HG03565 (cell line): ENCODE results near the gene KIF13A.
"Not testable (repeated sequence)": the region's sequence is repeated elsewhere in the genome, so short reads cannot be mapped to it uniquely, and the experiment has no call there.

Experiments used
- ATAC-seq: cut with Tn5 transposase; IDR thresholded peaks from one replicate; pipeline ENCODE4 v1.9.1; 2021; ENCODE audit warnings: mild to moderate bottlenecking, moderate library complexity; ENCODE audit not compliant: unreplicated experiment

KIF13A gene

DNA sequence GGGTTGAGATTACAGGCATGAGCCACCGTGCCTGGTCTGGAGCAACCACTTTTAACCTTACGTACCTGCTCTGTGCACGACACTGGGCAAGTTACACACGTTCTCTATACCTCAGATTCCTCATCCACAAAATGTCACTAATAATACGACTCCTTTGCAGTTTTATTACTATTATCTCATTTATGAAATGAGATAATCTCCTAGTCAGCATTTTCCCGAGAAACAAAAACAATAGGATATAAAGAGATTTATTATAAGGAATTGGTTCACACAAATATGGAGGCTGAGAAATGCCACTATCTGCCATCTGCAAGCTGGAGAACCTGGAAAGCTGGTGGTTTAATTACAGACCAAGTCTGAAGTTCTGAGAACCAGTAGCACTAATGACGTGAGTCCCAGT, 12.0 kb upstream of the KIF13A start:
- no peak for ATAC-seq

DNA sequence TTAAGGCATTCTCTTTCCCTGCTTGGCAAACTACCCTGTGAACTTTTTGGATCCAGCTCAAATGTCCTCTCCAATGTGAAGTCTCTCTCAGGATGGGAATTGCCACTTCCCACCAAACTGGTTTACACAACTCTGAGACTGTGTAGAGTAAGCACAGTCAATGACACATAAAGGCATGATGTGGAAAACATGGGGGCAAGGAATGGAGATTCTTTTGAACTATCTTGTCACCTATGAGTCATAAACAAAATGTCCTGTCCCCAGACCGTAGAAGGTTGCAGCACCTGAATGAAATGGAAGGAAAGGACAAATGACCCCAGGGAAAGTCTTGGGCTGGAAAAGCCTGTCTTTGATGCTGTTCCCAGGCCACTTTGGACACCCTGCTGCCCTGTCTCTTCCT, 11.0 kb upstream of the KIF13A start:
- no peak for ATAC-seq

DNA sequence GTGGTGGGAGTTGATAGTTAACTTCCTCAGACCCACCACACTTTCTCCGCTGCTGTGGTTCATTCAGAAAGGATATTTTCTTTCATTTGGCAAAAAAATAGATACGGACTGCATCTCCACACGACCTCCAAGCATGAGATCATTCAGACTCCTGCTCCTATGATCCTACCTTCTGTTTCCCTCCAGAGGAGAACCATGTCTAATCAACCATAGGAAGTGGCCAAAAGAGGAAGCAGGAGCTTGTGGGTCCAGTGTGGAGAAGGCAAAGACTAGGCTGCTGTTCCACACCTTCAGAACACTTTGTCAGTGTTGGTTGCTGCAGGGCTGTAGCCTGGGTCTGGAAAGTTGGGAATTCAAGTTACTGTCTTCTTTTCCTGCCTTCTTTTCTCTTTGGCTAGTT, 10.6 kb upstream of the KIF13A start:
- no peak for ATAC-seq

DNA sequence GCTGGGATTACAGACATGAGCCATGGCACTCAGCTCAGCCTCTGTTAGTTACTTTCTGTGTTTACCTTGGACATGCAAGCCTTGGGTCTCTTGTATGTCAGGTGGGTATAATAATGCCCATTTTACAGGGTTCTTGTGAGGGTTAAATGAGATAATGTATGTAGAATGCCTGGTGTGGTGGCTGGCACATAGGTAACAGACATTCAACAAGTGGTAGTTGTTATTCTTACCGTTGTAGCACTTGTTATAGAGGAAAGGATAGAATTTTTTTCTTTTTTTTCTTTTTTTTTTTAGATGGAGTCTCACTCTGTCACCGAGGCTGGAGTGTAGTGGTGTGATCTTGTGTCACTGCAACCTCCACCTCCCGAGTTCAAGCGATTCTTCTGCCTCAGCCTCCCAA, 8.0 kb upstream of the KIF13A start:
- ATAC-seq: no peak

DNA sequence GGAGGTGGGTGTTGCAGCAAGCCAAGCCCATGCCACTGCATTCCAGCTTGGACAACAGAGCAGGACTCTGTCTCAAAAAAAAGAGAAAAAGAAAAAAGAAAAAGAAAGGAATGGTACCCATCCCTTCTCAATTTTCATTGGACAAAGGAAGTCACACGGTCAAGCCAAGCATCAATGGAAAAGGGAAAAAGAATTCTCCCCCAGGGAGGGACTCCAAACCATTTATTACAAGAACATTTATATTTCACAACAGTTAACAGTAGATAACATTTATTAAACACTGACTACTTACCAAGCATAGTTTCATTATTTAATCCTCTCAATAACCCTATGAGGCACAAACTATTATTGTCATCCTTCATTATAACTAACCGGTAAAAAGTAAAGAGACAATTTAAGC, 6.6 kb upstream of the KIF13A start:
- ATAC-seq: no peak

DNA sequence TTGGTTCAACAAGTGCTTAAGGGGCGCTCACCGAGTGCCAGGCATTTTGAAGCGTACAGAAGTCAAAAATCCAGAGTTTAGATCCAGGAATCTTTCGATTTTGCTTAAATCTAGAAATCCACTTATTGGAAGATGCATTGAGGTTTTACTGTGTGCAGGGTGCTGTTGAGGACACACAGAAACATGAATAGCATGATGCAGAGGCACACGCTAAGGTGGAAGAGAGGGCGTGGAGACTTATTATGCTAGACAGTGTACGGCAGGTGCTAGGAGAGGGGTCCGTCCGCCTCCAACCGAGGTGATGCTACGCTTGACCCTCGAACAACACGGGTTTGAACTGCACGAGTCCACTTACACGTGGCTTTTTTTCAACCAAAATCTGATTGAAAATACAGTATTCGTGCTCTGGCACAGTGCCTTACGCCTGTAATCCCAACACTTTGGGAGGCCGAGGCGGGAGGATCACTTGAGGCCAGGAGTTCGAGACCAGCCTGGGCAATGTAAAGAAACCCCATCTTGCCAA, 1.0 kb upstream of the KIF13A start:
- no peak for ATAC-seq

DNA sequence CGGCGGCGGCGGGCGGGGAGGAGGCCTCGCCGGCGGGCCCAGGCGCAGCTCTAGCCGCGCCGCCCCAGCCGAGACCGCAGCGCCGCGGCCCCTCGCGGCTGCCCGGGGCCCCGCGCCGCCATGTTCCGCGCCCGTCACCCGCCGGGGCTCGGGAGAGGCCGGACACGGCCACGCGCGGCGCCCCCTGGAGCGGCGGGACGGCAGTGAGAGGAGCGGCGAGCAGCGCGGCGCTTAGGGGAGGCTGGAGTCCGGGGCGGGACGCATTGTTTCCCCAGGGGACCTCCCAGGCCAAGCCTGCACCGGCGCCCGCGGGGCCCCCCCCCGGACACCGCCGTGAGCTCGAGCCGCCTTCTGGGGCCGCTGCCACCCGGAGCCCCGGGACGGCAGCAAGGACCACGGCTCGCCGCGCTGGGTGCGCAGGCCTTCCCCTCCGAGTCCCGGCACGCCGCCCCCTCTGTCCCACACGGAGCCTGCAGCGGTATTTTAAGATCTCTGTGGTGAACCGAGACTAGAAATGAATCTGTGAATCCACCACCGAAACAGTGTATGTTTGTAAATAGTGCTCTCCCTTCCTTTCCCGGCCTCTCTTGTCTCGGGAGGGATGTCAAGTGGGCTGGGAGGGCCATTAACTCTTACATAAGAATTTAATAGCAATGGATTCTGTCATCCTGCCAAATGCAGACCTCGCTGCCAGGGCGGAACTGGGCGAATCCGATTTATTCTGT, 424 bp upstream of the KIF13A start:
- ATAC-seq: peak; percentile 67

DNA sequence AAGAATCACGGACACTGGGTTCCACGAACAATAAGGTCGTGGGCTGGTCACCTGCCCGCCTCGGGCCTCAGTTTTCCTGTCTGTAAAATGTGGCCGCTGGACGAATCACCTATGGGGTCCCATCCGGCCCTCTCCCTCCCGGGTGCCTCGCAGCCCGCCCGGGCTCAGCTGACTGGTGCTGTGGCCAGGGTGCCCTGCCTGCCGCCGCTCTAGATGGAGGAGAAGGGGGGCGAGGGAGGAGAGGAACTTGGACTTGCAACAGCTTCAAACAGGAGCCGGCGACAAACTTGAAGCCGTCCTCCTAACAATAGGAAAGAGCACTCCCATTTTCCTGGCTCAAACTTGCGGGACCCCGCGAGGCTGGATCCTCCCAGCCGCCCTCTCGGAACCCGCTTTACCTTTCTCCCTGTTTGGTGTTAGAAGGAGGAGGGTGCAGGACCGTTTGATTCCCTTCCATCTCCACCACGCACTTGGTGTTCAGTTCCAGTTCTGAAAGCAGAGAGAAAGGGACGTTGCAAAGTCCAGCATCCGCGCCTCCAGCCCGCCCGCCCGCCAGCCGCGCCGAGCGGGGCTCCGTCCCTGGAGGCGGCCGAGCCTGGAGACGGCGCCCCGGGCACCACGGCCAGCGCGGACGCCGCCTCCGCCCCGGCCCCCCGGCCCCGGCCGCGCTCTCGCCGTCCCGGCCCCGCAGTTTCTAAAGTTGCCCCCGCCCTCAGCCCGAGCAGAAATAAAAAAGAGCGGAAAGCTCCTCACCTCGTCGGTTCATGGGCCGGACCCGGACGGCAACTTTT, 584 bp downstream of the KIF13A start:
- ATAC-seq: peak; percentile 1

DNA sequence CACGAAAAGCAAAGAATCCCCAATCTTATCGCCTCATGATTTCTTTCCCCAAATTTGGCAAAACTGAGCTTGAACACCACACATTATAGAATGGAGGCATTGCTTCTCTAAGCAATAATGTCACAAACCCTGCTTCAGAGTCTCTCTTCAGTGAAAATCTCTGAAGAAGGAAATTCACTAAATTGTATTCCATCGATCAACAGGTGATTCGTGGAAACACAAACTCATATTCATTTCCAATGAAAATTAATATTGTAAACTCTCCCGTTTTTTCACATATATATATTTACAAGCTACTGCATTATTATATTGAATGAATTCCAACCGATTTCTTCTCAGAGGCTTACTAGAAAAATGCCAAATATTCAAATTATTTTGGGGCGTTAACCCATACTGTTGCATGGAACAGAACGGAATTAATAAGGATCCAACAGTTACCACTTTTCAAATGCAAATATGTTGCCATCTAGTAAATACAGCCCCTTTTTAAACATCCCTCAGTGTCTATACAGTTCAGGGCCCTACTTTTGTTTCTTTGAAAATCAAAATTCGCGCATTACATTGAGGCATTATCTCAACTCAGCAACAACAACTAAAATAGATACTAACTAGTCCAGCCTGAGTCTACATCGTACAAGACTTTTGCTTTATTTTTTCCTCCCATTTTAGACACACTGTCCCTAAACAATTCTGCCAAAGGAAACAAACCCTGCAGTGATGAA, 1.3 kb downstream of the KIF13A start:
- no peak for ATAC-seq

DNA sequence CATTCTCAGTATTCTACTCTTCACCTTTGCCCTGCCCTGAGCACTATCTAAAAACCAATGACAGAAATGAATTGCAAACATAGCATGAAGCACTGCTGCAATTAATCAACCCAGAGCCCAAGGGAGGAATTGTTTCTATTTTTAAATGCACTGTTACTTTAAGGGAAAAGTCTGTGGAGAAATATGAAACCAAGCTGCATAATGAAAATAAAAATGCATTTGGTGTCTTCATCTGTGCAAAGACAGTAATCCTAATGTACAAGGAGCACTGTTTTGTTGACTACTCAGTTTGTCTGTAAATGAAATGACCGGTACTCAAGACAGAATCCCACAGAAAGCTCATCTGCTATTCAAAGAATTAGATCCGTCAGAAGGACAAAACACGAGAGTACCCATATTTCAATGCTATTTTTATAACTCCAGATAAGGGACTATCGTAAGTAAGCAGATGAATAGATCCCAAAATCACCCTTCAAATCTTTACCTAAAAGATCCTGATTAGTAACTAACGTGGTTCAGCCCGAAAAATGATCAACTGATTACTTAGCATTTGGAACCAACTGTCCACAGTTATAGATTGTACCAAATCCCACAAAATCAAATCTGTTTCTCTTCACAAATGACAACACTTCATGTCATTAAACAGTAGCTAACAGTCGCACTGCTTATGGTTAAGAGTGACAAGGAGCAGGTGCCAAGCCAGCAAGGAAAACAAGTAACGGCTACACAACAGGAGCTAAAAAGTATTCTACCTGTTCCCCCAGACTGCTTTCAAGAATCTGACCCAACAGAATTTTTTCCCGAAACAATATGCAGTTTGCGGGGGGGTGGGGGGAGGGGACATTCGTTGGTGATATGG, 2.4 kb downstream of the KIF13A start:
- ATAC-seq: no peak

DNA sequence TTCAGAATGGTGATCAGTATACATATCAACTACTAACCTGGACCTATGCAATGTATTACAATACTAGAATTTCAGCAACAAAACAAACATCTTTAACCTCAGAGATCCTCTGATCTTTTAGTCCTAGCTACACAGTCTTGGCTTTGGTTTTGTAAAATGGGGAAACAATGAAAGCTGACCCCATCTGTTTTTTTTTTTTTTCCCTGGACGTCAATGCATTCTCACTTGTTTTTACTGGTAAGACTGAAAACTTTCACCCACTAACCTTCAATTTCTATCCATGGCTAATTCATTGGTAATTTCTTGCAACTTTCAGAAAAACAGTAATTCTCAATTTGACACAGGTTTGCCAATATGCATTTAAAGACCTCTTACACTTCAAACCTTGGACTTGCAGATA, 3.0 kb downstream of the KIF13A start:
- ATAC-seq: no peak

DNA sequence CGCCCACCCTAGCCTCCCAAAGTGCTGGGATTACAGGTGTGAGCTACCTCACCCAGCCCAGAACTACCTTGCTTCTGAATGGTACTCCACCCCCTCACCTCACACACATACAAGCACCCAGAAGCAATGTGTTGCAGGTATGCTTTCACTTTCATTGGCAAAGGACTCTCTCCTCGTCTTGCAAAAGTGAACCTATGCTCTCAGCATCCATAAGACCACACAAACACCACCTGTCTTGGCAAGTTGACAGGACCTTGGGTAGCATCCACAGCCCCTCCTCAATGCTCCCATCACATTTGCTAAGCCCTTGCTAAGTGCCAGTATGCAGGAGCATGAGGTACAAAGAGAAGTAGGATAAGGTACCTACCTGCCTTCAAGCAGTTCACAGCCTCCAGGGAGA, 3.7 kb downstream of the KIF13A start:
- ATAC-seq: no peak

DNA sequence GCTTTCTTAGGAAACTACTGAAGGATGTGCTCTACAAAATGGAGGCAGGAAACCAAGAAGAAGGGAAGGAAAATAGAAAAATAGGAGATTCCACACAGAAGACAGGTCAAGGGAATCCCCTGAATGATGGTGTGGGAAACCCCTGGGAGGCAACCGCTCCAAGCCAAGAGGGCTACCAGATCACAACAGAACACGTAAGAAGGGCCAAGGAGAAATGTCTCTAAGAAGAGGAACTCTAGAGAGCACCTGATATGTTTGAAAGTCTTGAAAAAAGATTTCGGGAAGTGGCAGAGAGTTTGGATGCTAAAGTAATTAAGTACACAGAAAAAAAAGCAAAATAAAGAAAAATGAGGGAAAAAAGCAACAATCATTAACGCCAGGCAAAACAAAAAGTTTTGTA, 7.1 kb downstream of the KIF13A start:
- no peak for ATAC-seq

DNA sequence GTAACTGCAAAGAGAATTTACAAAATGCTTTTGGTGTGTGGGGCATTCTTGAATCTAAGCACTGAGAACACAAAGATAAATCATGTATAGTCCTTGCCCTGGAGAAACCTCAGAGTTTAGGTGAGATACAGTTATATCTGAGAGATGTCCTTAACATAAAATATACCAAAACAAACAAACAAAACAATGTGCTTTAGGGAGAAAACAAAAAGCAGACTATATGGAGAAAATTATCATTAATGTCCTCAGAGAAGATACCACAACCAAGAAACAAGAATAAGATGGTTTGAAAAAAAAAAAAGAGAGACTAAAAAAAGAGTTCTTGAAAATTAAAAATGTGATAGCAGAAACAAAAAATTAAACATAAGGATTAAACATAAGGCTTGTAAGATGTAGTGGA, 8.0 kb downstream of the KIF13A start:
- ATAC-seq: no peak

DNA sequence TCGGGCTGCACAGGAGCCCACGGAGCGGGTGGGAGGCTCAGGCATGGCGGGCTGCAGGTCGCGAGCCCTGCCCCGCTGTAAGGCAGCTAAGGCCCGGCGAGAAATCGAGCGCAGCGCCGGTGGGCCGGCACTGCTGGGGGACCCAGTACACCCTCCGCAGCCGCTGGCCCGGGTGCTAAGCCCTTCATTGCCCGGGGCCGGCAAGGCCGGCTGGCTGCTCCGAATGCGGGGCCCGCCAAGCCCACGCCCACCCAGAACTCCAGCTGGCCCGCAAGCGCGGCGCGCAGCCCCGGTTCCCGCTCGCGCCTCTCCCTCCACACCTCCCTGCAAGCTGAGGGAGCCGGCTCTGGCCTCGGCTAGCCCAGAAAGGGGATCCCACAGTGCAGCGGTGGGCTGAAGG, 11.2 kb downstream of the KIF13A start:
- ATAC-seq: not testable (repeated sequence)

DNA sequence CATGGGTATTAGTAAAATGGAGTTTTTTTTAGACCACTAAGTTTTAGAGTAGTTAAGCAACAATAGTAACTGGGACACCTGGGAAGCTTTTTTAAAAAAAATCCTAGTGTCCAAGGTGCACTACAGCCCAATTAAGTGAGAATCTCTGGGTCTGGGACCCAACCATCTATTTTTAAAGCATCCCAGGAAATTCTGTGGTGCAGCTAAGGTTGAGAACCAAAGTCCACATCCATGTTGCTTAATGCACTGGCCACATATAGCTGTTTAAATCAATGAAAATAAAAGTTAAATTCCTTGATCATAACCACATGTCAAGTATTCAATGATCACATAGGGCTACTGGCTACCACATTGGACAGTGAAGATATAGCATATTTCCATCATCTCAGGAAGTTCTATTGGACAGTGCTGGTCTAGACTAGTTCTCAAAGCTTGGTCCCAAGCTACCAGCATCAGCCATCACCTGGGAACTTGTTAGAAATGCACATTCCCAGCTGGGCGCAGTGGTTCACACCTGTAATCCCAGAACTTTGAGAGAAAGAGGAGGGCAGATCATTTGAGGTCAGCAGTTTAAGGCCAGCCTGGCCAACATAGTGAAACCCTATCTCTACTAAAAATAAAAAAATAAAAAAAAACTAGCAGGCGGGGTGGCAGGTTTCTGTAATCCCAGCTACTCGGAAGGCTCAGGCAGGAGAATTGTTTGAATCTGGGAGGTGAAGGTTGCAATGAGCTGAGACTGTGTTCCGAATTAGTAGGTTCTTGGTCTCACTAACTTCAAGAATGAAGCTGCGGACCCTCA, 12.7 kb downstream of the KIF13A start:
- ATAC-seq: no peak

DNA sequence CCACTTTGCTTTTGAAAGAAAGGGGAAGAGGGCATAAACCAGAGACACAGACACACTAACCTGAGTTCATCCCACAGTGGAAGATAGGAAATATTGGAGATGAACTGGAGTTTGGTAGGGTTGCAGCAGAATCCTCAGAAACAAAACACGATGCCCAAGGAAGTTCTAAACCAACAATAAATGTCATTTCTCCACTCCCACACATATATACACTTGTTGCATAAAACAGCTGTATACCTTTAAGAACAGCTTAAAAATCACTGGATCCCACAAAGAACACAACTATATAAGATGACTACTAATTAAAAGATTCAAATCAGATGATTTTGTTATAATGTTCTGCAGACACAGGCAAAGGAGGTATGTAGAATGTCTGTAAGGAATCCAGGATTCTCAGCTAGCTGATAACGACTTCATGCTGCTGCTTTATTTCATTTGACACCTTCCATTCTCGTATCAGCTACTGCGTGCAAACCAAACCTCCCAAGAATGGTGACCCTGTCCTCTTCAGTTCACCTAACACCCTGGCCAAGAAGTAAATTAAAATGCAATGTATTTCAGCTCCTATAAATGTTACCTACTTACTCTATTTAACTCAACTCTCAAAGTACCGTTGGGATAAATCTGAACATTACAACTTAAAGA, 14.3 kb downstream of the KIF13A start:
- ATAC-seq: no peak

DNA sequence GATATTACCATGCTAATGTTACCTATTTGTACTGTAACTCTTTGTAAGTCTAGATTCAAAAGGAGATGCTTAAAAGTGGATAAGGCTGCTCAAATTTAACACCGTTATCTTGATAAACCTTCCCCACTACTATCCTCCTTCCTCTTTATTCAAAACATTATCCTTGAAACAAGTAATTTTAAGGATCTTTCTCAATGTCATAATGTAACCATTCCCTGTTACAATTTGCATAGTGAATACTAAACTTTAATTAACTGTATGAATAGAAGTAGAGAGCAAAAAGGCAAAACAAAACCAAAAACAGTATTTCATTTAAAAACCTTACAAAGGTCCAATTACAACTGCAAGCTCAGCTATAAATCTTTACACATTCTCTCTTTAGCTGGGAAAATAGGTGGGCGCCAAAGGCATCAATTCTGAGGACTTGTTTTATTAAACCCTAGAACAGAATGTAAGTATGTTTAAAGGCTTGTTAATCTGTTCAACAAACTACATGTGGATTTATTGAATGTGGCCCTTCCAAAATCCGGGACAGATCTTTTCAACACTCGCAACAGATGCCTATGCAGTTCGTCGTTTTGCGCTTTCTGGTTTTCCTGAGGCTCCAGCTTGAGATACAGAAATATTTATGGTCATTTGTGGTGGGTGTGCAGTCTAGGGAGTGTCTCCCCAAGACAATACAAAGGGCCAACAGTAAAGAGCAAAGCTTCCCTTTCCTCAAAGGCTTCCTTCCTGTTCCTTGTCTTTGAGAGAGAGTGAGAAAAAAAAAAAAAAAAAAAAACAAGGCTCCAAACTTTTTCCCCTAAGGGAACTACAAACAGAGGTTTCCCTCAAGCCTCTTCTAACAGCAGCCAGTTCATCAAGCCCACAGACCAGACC, 15.1 kb downstream of the KIF13A start:
- ATAC-seq: no peak
